H1 (cell line): ENCODE results near the gene CAPN14. TPM values are rescaled to one million over a fixed set of nuclear protein-coding genes. Genes with fewer than 3 reads are reported as not detected.

ENCODE experiments used
- CTCF ChIA-PET: fragments of 300-600 bp; sonication (Branson Sonifier 250); formaldehyde crosslinking; loops from one replicate; lab custom pipeline; 2021; ENCODE audit not compliant: partially characterized antibody; lab: Charles Lee
- POLR2A ChIA-PET: fragments of 300-600 bp; sonication (Branson Sonifier 250); formaldehyde crosslinking; loops from one replicate; lab custom pipeline; 2021; ENCODE audit warnings: inconsistent platforms; ENCODE audit not compliant: partially characterized antibody; lab: Charles Lee
- DNase-seq, 2 experiments: peaks; one replicate each; pipeline versions ENCODE4 v3.0.0 to v3.0.0-alpha.2; 2010 to 2022; ENCODE audit warnings: low spot score in 2 of 2, low read depth in 1 of 2, mixed read lengths in 1 of 2
- FAIRE-seq: peaks from 2 replicates; lab custom pipeline; 2011; peaks lifted over from hg19 to GRCh38; lab: Jason Lieb, UNC
- H2AFZ ChIP-seq: 2 replicates; pipeline ENCODE4 v1.8.1; 2012; ENCODE audit warnings: low read length, inconsistent platforms
- H2AK5ac ChIP-seq: 2 replicates; pipeline ENCODE4 v1.6.1; 2013; ENCODE audit warnings: low read depth, low read length
- H2BK120ac ChIP-seq: replicated peaks from 2 replicates; pipeline ENCODE3; 2013; ENCODE audit warnings: low read depth, low read length, inconsistent platforms
- H2BK12ac ChIP-seq: 2 replicates; pipeline ENCODE4 v1.6.1; 2013; ENCODE audit warnings: low read depth, low read length
- H2BK15ac ChIP-seq: 2 replicates; pipeline ENCODE4 v1.6.1; 2013; ENCODE audit warnings: low read length
- H2BK20ac ChIP-seq: 2 replicates; pipeline ENCODE4 v1.6.1; 2013; ENCODE audit warnings: low read length
- H2BK5ac ChIP-seq: 2 replicates; pipeline ENCODE4 v1.6.1; 2013; ENCODE audit warnings: low read depth, low read length
- H3K14ac ChIP-seq: 2 replicates; pipeline ENCODE4 v1.6.1; 2013; ENCODE audit warnings: inconsistent platforms; ENCODE audit not compliant: insufficient read length
- H3K18ac ChIP-seq: 2 replicates; pipeline ENCODE4 v1.6.1; 2013; ENCODE audit warnings: low read length; ENCODE audit errors: extremely low read depth
- H3K23ac ChIP-seq: 2 replicates; pipeline ENCODE4 v1.6.1; 2013; ENCODE audit warnings: inconsistent platforms; ENCODE audit not compliant: insufficient read length
- H3K23me2 ChIP-seq: 2 replicates; pipeline ENCODE4 v1.6.1; 2013; ENCODE audit warnings: low read depth, low read length
- H3K27ac ChIP-seq: 2 replicates; pipeline ENCODE4 v1.6.1; 2011; ENCODE audit warnings: low read depth, low read length, inconsistent platforms
- H3K27me3 ChIP-seq, 4 experiments: replicated peaks in 1 of 4; 1 replicate in 1 of 4; 2 replicates in 3 of 4; pipeline versions ENCODE4 v1.6.1 to v1.8.1; 2011 to 2013; ENCODE audit warnings: low read length in 3 of 4, mild to moderate bottlenecking in 3 of 4, inconsistent platforms in 2 of 4, mixed read lengths in 2 of 4, moderate library complexity in 1 of 4; ENCODE audit not compliant: control insufficient read depth in 3 of 4, insufficient read depth in 3 of 4; ENCODE audit errors: extremely low read depth in 1 of 4
- H3K36me3 ChIP-seq, 4 experiments: 2 replicates each; pipeline versions ENCODE4 v1.6.1 to v1.8.1; 2011 to 2013; ENCODE audit warnings: mild to moderate bottlenecking in 4 of 4, low read length in 3 of 4, moderate library complexity in 2 of 4, control low read depth in 1 of 4, inconsistent platforms in 1 of 4; ENCODE audit not compliant: insufficient read depth in 4 of 4, control insufficient read depth in 2 of 4
- H3K4ac ChIP-seq: replicated peaks from 2 replicates; pipeline ENCODE3; 2013; ENCODE audit warnings: low read length, low read depth, mixed read lengths, inconsistent platforms; ENCODE audit not compliant: insufficient read length
- H3K4me1 ChIP-seq, 4 experiments: replicated peaks in 1 of 4; 1 replicate in 1 of 4; 2 replicates in 3 of 4; pipeline versions ENCODE4 v1.6.1 to v1.8.1; 2011 to 2013; ENCODE audit warnings: low read length in 3 of 4, inconsistent platforms in 2 of 4, mixed read lengths in 1 of 4; ENCODE audit not compliant: insufficient read depth in 4 of 4, control insufficient read depth in 3 of 4
- H3K4me2 ChIP-seq, 2 experiments: 2 replicates each; pipeline versions ENCODE4 v1.6.1 to v1.8.1; 2011 to 2013; ENCODE audit warnings: low read depth in 2 of 2, low read length in 2 of 2, control low read depth in 1 of 2, inconsistent platforms in 1 of 2, mild to moderate bottlenecking in 1 of 2; ENCODE audit not compliant: insufficient read depth in 1 of 2
- H3K4me3 ChIP-seq, 4 experiments: fragments of 200-600, 300-600 bp in 1 of 4; sonication (generic), shearing (Covaris generic), sonication (Bioruptor Twin) in 1 of 4; 2 replicates each; pipeline versions ENCODE4 v1.5.1 to v1.8.1; 2011 to 2016; ENCODE audit warnings: low read length in 4 of 4, low read depth in 3 of 4, control low read depth in 2 of 4, inconsistent platforms in 2 of 4, mild to moderate bottlenecking in 2 of 4, mixed read lengths in 1 of 4, moderate library complexity in 1 of 4; ENCODE audit not compliant: insufficient read depth in 2 of 4; ENCODE audit errors: extremely low read depth in 1 of 4
- H3K56ac ChIP-seq: replicated peaks from 2 replicates; pipeline ENCODE3; 2013; ENCODE audit warnings: low read depth, mild to moderate bottlenecking, mixed read lengths, low read length, inconsistent platforms; ENCODE audit not compliant: insufficient read length
- H3K79me1 ChIP-seq: 2 replicates; pipeline ENCODE4 v1.6.1; 2013; ENCODE audit warnings: low read depth, low read length, control low read depth
- H3K79me2 ChIP-seq, 2 experiments: 2 replicates each; pipeline versions ENCODE4 v1.6.1 to v1.8.1; 2012 to 2013; ENCODE audit warnings: low read length in 2 of 2, mild to moderate bottlenecking in 2 of 2, inconsistent platforms in 1 of 2; ENCODE audit not compliant: insufficient read depth in 2 of 2, control insufficient read depth in 1 of 2
- H3K9ac ChIP-seq, 4 experiments: replicated peaks in 1 of 4; 1 replicate in 1 of 4; 2 replicates in 3 of 4; pipeline versions ENCODE4 v1.6.1 to v1.8.1; 2011 to 2013; ENCODE audit warnings: low read depth in 3 of 4, low read length in 3 of 4, control low read depth in 2 of 4, mild to moderate bottlenecking in 2 of 4, moderate library complexity in 2 of 4, inconsistent platforms in 1 of 4; ENCODE audit errors: extremely low read depth in 1 of 4
- H3K9me3 ChIP-seq, 2 experiments: 2 replicates each; pipeline versions ENCODE4 v1.6.1 to v1.8.1; 2012 to 2013; ENCODE audit warnings: mild to moderate bottlenecking in 2 of 2, moderate library complexity in 2 of 2, control low read depth in 1 of 2, inconsistent platforms in 1 of 2, low read depth in 1 of 2, low read length in 1 of 2, mixed read lengths in 1 of 2; ENCODE audit not compliant: insufficient read depth in 2 of 2
- H4K20me1 ChIP-seq, 2 experiments: replicated peaks in 1 of 2; 2 replicates each; pipeline versions ENCODE3 to v1.8.1; 2011 to 2013; ENCODE audit warnings: inconsistent platforms in 2 of 2, low read length in 2 of 2, mild to moderate bottlenecking in 1 of 2; ENCODE audit not compliant: insufficient read depth in 2 of 2, control insufficient read depth in 1 of 2
- H4K5ac ChIP-seq: 2 replicates; pipeline ENCODE4 v1.6.1; 2013; ENCODE audit warnings: low read length, low read depth, mixed read lengths, inconsistent platforms; ENCODE audit not compliant: insufficient read length
- H4K8ac ChIP-seq: 2 replicates; pipeline ENCODE4 v1.8.0; 2013; ENCODE audit warnings: mild to moderate bottlenecking, moderate library complexity, low read length, inconsistent platforms; ENCODE audit not compliant: insufficient read depth; ENCODE audit errors: extremely low read depth
- H4K91ac ChIP-seq: replicated peaks from 2 replicates; pipeline ENCODE3; 2013; ENCODE audit warnings: low read length, mixed read lengths, inconsistent platforms; ENCODE audit not compliant: insufficient read length
- BACH1 ChIP-seq: IDR thresholded peaks from 2 replicates; pipeline ENCODE4 v1.6.1; 2012; ENCODE audit warnings: low read length, improper control_type of control experiment
- CTCF ChIP-seq, 3 experiments: IDR thresholded peaks; 1 replicate in 2 of 3; 2 replicates in 1 of 3; pipeline versions ENCODE4 v1.5.1 to v1.6.1; 2011; ENCODE audit warnings: low read length in 3 of 3, mild to moderate bottlenecking in 3 of 3, inconsistent platforms in 2 of 3, low read depth in 1 of 3, moderate library complexity in 1 of 3; ENCODE audit not compliant: insufficient read depth in 1 of 3; ENCODE audit errors: control extremely low read depth in 1 of 3
- EP300 ChIP-seq, 2 experiments: IDR thresholded peaks; 1 replicate in 1 of 2; 2 replicates in 1 of 2; pipeline ENCODE4 v1.6.1; 2011 to 2012; ENCODE audit warnings: low read depth in 2 of 2, low read length in 2 of 2, mild to moderate bottlenecking in 2 of 2, borderline replicate concordance in 1 of 2, inconsistent platforms in 1 of 2, moderate library complexity in 1 of 2
- EZH2 ChIP-seq: fragments of 200-600 bp; sonication (generic); IDR thresholded peaks from 2 replicates; pipeline ENCODE4 v1.7.1; 2012; ENCODE audit warnings: low read depth, mild to moderate bottlenecking, moderate library complexity, low read length, inconsistent platforms; ENCODE audit not compliant: severe bottlenecking
- FOSL1 ChIP-seq: IDR thresholded peaks from 2 replicates; pipeline ENCODE4 v1.6.1; 2011; ENCODE audit warnings: mild to moderate bottlenecking, low read depth, low read length, moderate library complexity; ENCODE audit not compliant: insufficient read depth
- HDAC6 ChIP-seq: IDR thresholded peaks from one replicate; pipeline ENCODE4 v1.7.1; 2012; ENCODE audit warnings: low read depth, mild to moderate bottlenecking, inconsistent platforms, low read length, moderate library complexity
- JUND ChIP-seq: IDR thresholded peaks from 2 replicates; pipeline ENCODE4 v1.6.1; 2011; ENCODE audit warnings: mild to moderate bottlenecking, improper control_type of control experiment, low read length
- KDM5A ChIP-seq: fragments of 200-600 bp; IDR thresholded peaks from 2 replicates; pipeline ENCODE4 v1.7.1; 2012; ENCODE audit warnings: mild to moderate bottlenecking, low read length, inconsistent platforms, mixed read lengths
- POU5F1 ChIP-seq: IDR thresholded peaks from 2 replicates; pipeline ENCODE4 v1.6.1; 2011; ENCODE audit warnings: low read depth, mild to moderate bottlenecking, low read length, moderate library complexity
- TAF1 ChIP-seq: IDR thresholded peaks from 2 replicates; pipeline ENCODE4 v1.6.1; 2011; ENCODE audit warnings: mild to moderate bottlenecking, low read depth, low read length
- YY1 ChIP-seq: IDR thresholded peaks from 2 replicates; pipeline ENCODE4 v1.6.1; 2011; ENCODE audit warnings: low read depth, mild to moderate bottlenecking, low read length
- WGBS, 2 experiments: shearing (Covaris generic) in 1 of 2; methylation state at CpG; one replicate each; pipeline versions ENCODE4 v1.1.6 to v1.1.7; 2013 to 2015; ENCODE audit warnings: low lambda C conversion rate in 2 of 2, mixed read lengths in 2 of 2, inconsistent platforms in 1 of 2, low coverage in 1 of 2, missing lambda C conversion rate in 1 of 2; ENCODE audit not compliant: insufficient replicate concordance in 2 of 2, insufficient coverage in 1 of 2, insufficient read length in 1 of 2; ENCODE audit errors: extremely low coverage in 1 of 2, missing lambda C conversion rate in 1 of 2; 5-methylcytosine and 5-hydroxymethylcytosine counted together
- polyA plus RNA-seq, 7 experiments: library from polyadenylated mRNA; depleted of rRNA in 3 of 7; stranded (reverse) in 5 of 7; unstranded in 2 of 7; fragments of >200 nt in 5 of 7; fragments of 200-250 nt in 2 of 7; gene quantifications; 1 replicate in 5 of 7; 2 replicates in 1 of 7; 4 replicates in 1 of 7; pipeline versions ENCODE4 v1.2.1 to v1.2.3, GENCODE V29; 2011 to 2013; ENCODE audit warnings: missing spikeins in 2 of 7, mixed read lengths in 2 of 7
- total RNA-seq: library from RNA; stranded (reverse); fragmentation: NEBNext Ultra II Directional; extraction: Animal tissue kit (Norgen Biotek cat#: 25700); gene quantifications from 2 replicates; pipeline ENCODE4 v1.2.1, GENCODE V29; 2021

Gene CAPN14
- total and polyA plus RNA-seq, 2 of the 8 experiments (the other 6 are each of a cell fraction or from before 2014, with no cell fraction given), result 0.07 TPM; not detected in 1

GRCh38 chr2:31141443-31142085, 75.8 kb downstream of the CAPN14 start:
- Histone ChIP-seq H3K14ac (no peak overlapping the region), H2BK20ac (no peak overlapping the region), H3K27ac (no peak overlapping the region), H2AFZ (no peak overlapping the region), H3K4me1 (peaks cover 0 to 3% (median 3%) of the 10 kb centered on the region in 4 experiments; a peak in 4 of 7 replicates), H4K20me1 (no peaks in the 10 kb centered on the region), H4K91ac (no peak overlapping the region), H3K79me2 (no peaks in the 10 kb centered on the region), H3K18ac (no peak overlapping the region), H3K9me3 (no peaks in the 10 kb centered on the region), H3K23me2 (peaks cover 14% of the 10 kb centered on the region; the same call in 1 of the 2 replicates), H2BK120ac (no peak overlapping the region), H3K4ac (no peak overlapping the region), H3K56ac (no peak overlapping the region), H3K27me3 (peaks cover 12 to 39% (median 37%) of the 10 kb centered on the region in 4 experiments), H3K79me1 (no peaks in the 10 kb centered on the region), H2BK15ac (no peak overlapping the region), H4K8ac (no peak overlapping the region), H2BK12ac (no peak overlapping the region), H2BK5ac (no peak overlapping the region), H3K36me3 (no peaks in the 10 kb centered on the region), H3K23ac (no peak overlapping the region), H3K4me2 (no peak overlapping the region), H3K4me3 (no peak overlapping the region), H3K9ac (no peak overlapping the region), H4K5ac (no peak overlapping the region), H2AK5ac (no peak overlapping the region)
- TF ChIP-seq EP300 (IDR thresholded peaks at IDR 0.05; ENCODE audit: borderline replicate concordance in 1 of 2, low read depth in 2 of 2, low read length in 2 of 2) (no peak), JUND (no peak), HDAC6 (no peak), KDM5A (no peak), TAF1 (no peak), FOSL1 (no peak), CTCF (IDR thresholded peaks at IDR 0.05; ENCODE audit: control extremely low read depth in 1 of 3, insufficient read depth in 1 of 3, low read depth in 1 of 3, low read length in 3 of 3) (no peak), EZH2 (no peak), YY1 (no peak), BACH1 (no peak), POU5F1 (no peak)
- WGBS, 2 experiments, result 88% methylated on average over 15 of the region's 15 CpGs; no CpG with 5 or more reads in 1 of the 2 experiments
- FAIRE-seq, result no peak
- no peak for DNase-seq
- ChIA-PET CTCF (interaction anchor here (0.7 to 5.6 kb wide), 10 partner anchors 9 to 429 kb away, joined by 3 to 40 read pairs (median 10); no protein-coding TSS in a partner anchor), POLR2A (no interaction called here)
